Stimulated activated CD8-positive, alpha-beta memory T cell treated with anti-CD3 and anti-CD28 coated beads, Interleukin-2, amount 100 ng/mL, for 1 hour (primary cell): ENCODE measurements around the gene RNF144B.
"Not testable (repeated sequence)": the region's sequence is repeated elsewhere in the genome, so short reads cannot be mapped to it uniquely, and the experiment has no call there.

Source experiments
- DNase-seq, 2 donors: peaks; one replicate each; pipeline ENCODE4 v3.0.0-alpha.2; 2020; ENCODE audit warnings: low read depth in 2 of 2

The RNF144B gene

GRCh38 chr6:18441251-18441979 lies 54.3 kb downstream of the RNF144B start:
- no peak for DNase-seq

GRCh38 chr6:18444111-18444510 lies 57.0 kb downstream of the RNF144B start:
- DNase-seq, result no peak

- no peak for DNase-seq
Measured at GRCh38 chr6:18445228-18445627, 58.1 kb downstream of the RNF144B start.

GRCh38 chr6:18446771-18447170 lies 59.6 kb downstream of the RNF144B start:
- DNase-seq, result no peak

- DNase-seq, result no peak
Measured at GRCh38 chr6:18447552-18447951, 60.4 kb downstream of the RNF144B start.

- no peak for DNase-seq
Measured at GRCh38 chr6:18451756-18452155, 64.6 kb downstream of the RNF144B start.

GRCh38 chr6:18454446-18454845 lies 67.3 kb downstream of the RNF144B start:
- DNase-seq, result no peak

- no peak for DNase-seq
Measured at GRCh38 chr6:18457065-18457737, 70.1 kb downstream of the RNF144B start.

GRCh38 chr6:18458086-18458485 lies 70.9 kb downstream of the RNF144B start:
- not testable (repeated sequence) for DNase-seq

- no peak for DNase-seq
Measured at GRCh38 chr6:18463429-18463828, 76.3 kb downstream of the RNF144B start.

GRCh38 chr6:18464176-18464575 lies 77.0 kb downstream of the RNF144B start:
- no peak for DNase-seq

- no peak for DNase-seq
Measured at GRCh38 chr6:18465410-18466154, 78.4 kb downstream of the RNF144B start.

GRCh38 chr6:18467741-18468502 lies 80.8 kb downstream of the RNF144B start:
- DNase-seq, result no peak

GRCh38 chr6:18468503-18468843 lies 81.3 kb downstream of the RNF144B start:
- no peak for DNase-seq

GRCh38 chr6:18469536-18469935 lies 82.4 kb downstream of the RNF144B start:
- DNase-seq, result no peak

- no peak for DNase-seq
Measured at GRCh38 chr6:18471232-18471964, 84.2 kb downstream of the RNF144B start.

GRCh38 chr6:18472941-18473340 lies 85.8 kb downstream of the RNF144B start:
- no peak for DNase-seq

- DNase-seq, result no peak
Measured at GRCh38 chr6:18473755-18474154, 86.6 kb downstream of the RNF144B start.

GRCh38 chr6:18477301-18477941 lies 90.3 kb downstream of the RNF144B start:
- DNase-seq, result no peak

GRCh38 chr6:18478610-18479009 lies 91.5 kb downstream of the RNF144B start:
- DNase-seq, result no peak

- DNase-seq, result no peak
Measured at GRCh38 chr6:18481870-18482269, 94.7 kb downstream of the RNF144B start.
